ENCODE results near the gene PNMA6E.

PNMA6E gene

GRCh38 chrX:153446950-153447580, 45.9 kb upstream of the PNMA6E start:
- H3K4me1 ChIP-seq (ENCODE audit: insufficient read depth, insufficient read length), result no peaks in the 10 kb centered on the region

GRCh38 chrX:153446636-153446936, 45.4 kb upstream of the PNMA6E start:
- no peak overlapping the region for H3K4me3 ChIP-seq (ENCODE audit: insufficient read length, low read depth)
- H3K9me3 ChIP-seq (ENCODE audit: insufficient read depth, low read length), result no peaks in the 10 kb centered on the region
- no peaks in the 10 kb centered on the region for H3K36me3 ChIP-seq (ENCODE audit: insufficient read depth, insufficient read length, low read length)
- H3K4me1 ChIP-seq (ENCODE audit: insufficient read depth, insufficient read length), result no peaks in the 10 kb centered on the region
- no peak for DNase-seq (ENCODE audit: low read depth, low spot score)
- TF ChIP-seq ZNF274 (IDR thresholded peaks at IDR 0.05; ENCODE audit: low read depth, low read length) (no peak), YY1 (IDR thresholded peaks at IDR 0.05; ENCODE audit: insufficient read depth, insufficient read length) (no peak), SUZ12 (IDR thresholded peaks at IDR 0.05; ENCODE audit: extremely low read depth, insufficient read depth, insufficient read length) (no peak)
- no peak overlapping the region for H3K9ac ChIP-seq (ENCODE audit: insufficient read length, low read depth)
- no peaks in the 10 kb centered on the region for H3K27me3 ChIP-seq (ENCODE audit: insufficient read depth, insufficient read length)

More at GRCh38 chrX:153446950-153447580, 45.9 kb upstream of the PNMA6E start:
- Histone ChIP-seq H3K27me3 (ENCODE audit: insufficient read depth, insufficient read length) (no peaks in the 10 kb centered on the region), H3K36me3 (ENCODE audit: insufficient read depth, insufficient read length, low read length) (no peaks in the 10 kb centered on the region), H3K9me3 (ENCODE audit: insufficient read depth, low read length) (no peaks in the 10 kb centered on the region), H3K4me3 (ENCODE audit: insufficient read length, low read depth) (no peak overlapping the region), H3K9ac (ENCODE audit: insufficient read length, low read depth) (no peak overlapping the region)
- TF ChIP-seq YY1 (IDR thresholded peaks at IDR 0.05; ENCODE audit: insufficient read depth, insufficient read length) (no peak), ZNF274 (IDR thresholded peaks at IDR 0.05; ENCODE audit: low read depth, low read length) (no peak), SUZ12 (IDR thresholded peaks at IDR 0.05; ENCODE audit: extremely low read depth, insufficient read depth, insufficient read length) (no peak)
- no peak for DNase-seq (ENCODE audit: low read depth, low spot score)

- Histone ChIP-seq H3K9ac (ENCODE audit: insufficient read length, low read depth) (no peak within 1 kb of the TSS), H3K27me3 (ENCODE audit: insufficient read depth, insufficient read length) (no peaks in the 10 kb centered on the region), H3K9me3 (ENCODE audit: insufficient read depth, low read length) (no peaks in the 10 kb centered on the region), H3K4me1 (ENCODE audit: insufficient read depth, insufficient read length) (no peaks in the 10 kb centered on the region), H3K4me3 (ENCODE audit: insufficient read length, low read depth) (no peak within 1 kb of the TSS), H3K36me3 (ENCODE audit: insufficient read depth, insufficient read length, low read length) (no peaks in the 10 kb centered on the region)
- no peak for TF ChIP-seq ZNF274 (IDR thresholded peaks at IDR 0.05; ENCODE audit: low read depth, low read length)
- no peak for TF ChIP-seq YY1 (IDR thresholded peaks at IDR 0.05; ENCODE audit: insufficient read depth, insufficient read length)
- no peak for TF ChIP-seq SUZ12 (IDR thresholded peaks at IDR 0.05; ENCODE audit: extremely low read depth, insufficient read depth, insufficient read length)
- no peak for DNase-seq (ENCODE audit: low read depth, low spot score)
Observed at GRCh38 chrX:153445856-153446635, 44.9 kb upstream of the PNMA6E start, which contains the start of gene TREX2. TREX2 (minus strand) TSS chrX:153446056; CDS start chrX:153445430, 626 bp downstream.

- no peak overlapping the region for H3K4me3 ChIP-seq (ENCODE audit: insufficient read length, low read depth)
- H3K4me1 ChIP-seq (ENCODE audit: insufficient read depth, insufficient read length), result no peaks in the 10 kb centered on the region
- H3K9ac ChIP-seq (ENCODE audit: insufficient read length, low read depth), result no peak overlapping the region
- no peaks in the 10 kb centered on the region for H3K9me3 ChIP-seq (ENCODE audit: insufficient read depth, low read length)
- no peaks in the 10 kb centered on the region for H3K36me3 ChIP-seq (ENCODE audit: insufficient read depth, insufficient read length, low read length)
- DNase-seq (ENCODE audit: low read depth, low spot score), result no peak
- TF ChIP-seq SUZ12 (IDR thresholded peaks at IDR 0.05; ENCODE audit: extremely low read depth, insufficient read depth, insufficient read length) (no peak), YY1 (IDR thresholded peaks at IDR 0.05; ENCODE audit: insufficient read depth, insufficient read length) (no peak), ZNF274 (IDR thresholded peaks at IDR 0.05; ENCODE audit: low read depth, low read length) (no peak)
- H3K27me3 ChIP-seq (ENCODE audit: insufficient read depth, insufficient read length), result no peaks in the 10 kb centered on the region
Observed at GRCh38 chrX:153445106-153445855, 44.1 kb upstream of the PNMA6E start.

- DNase-seq (ENCODE audit: low read depth, low spot score), result no peak
Observed at GRCh38 chrX:153444333-153445011, 43.3 kb upstream of the PNMA6E start.

GRCh38 chrX:153443476-153444332, 42.6 kb upstream of the PNMA6E start:
- Histone ChIP-seq H3K36me3 (ENCODE audit: insufficient read depth, insufficient read length, low read length) (no peaks in the 10 kb centered on the region), H3K9me3 (ENCODE audit: insufficient read depth, low read length) (no peaks in the 10 kb centered on the region), H3K4me1 (ENCODE audit: insufficient read depth, insufficient read length) (no peaks in the 10 kb centered on the region), H3K27me3 (ENCODE audit: insufficient read depth, insufficient read length) (no peaks in the 10 kb centered on the region), H3K9ac (ENCODE audit: insufficient read length, low read depth) (no peak overlapping the region), H3K4me3 (ENCODE audit: insufficient read length, low read depth) (no peak overlapping the region)
- DNase-seq (ENCODE audit: low read depth, low spot score), result no peak
- no peak for TF ChIP-seq YY1 (IDR thresholded peaks at IDR 0.05; ENCODE audit: insufficient read depth, insufficient read length)
- TF ChIP-seq ZNF274 (IDR thresholded peaks at IDR 0.05; ENCODE audit: low read depth, low read length), result no peak
- TF ChIP-seq SUZ12 (IDR thresholded peaks at IDR 0.05; ENCODE audit: extremely low read depth, insufficient read depth, insufficient read length), result no peak

More at GRCh38 chrX:153444333-153445011, 43.3 kb upstream of the PNMA6E start:
- Histone ChIP-seq H3K27me3 (ENCODE audit: insufficient read depth, insufficient read length) (no peaks in the 10 kb centered on the region), H3K9ac (ENCODE audit: insufficient read length, low read depth) (no peak overlapping the region), H3K4me3 (ENCODE audit: insufficient read length, low read depth) (no peak overlapping the region), H3K36me3 (ENCODE audit: insufficient read depth, insufficient read length, low read length) (no peaks in the 10 kb centered on the region), H3K9me3 (ENCODE audit: insufficient read depth, low read length) (no peaks in the 10 kb centered on the region), H3K4me1 (ENCODE audit: insufficient read depth, insufficient read length) (no peaks in the 10 kb centered on the region)
- TF ChIP-seq ZNF274 (IDR thresholded peaks at IDR 0.05; ENCODE audit: low read depth, low read length) (no peak), SUZ12 (IDR thresholded peaks at IDR 0.05; ENCODE audit: extremely low read depth, insufficient read depth, insufficient read length) (no peak), YY1 (IDR thresholded peaks at IDR 0.05; ENCODE audit: insufficient read depth, insufficient read length) (no peak)
